ENCODE data around the gene SEMA6C.
"Not testable (repeated sequence)": the region's sequence is repeated elsewhere in the genome, so short reads cannot be mapped to it uniquely, and the experiment has no call there.

Gene SEMA6C

GRCh38 chr1:151124763-151125403 lies 21.5 kb downstream of the SEMA6C start:
- DNase-seq = no peak

GRCh38 chr1:151113877-151114276 lies 32.6 kb downstream of the SEMA6C start:
- no peak for DNase-seq

GRCh38 chr1:151108331-151108730 lies 38.1 kb downstream of the SEMA6C start:
- DNase-seq = no peak

- no peak for DNase-seq
Observed at GRCh38 chr1:151106894-151107293, 39.5 kb downstream of the SEMA6C start.

GRCh38 chr1:151104630-151105029 lies 41.8 kb downstream of the SEMA6C start:
- DNase-seq = no peak

- DNase-seq = no peak
Observed at GRCh38 chr1:151098126-151098525, 48.3 kb downstream of the SEMA6C start.

GRCh38 chr1:151097426-151097825 lies 49.0 kb downstream of the SEMA6C start:
- not testable (repeated sequence) for DNase-seq

GRCh38 chr1:151085953-151086559 lies 60.4 kb downstream of the SEMA6C start:
- no peak for DNase-seq

Measured in CD4-positive, alpha-beta T cell treated with Interleukin-17A for 1 hour (primary cell).